ENCODE measurements around the gene SNRNP40.

- TF ChIP-seq GATA2 (IDR thresholded peaks at IDR 0.05; ENCODE audit: low read depth, low read length) (no peak), GATA3 (IDR thresholded peaks at IDR 0.05; ENCODE audit: low read depth, low read length) (no peak)
Observed at GRCh38 chr1:31228986-31229385, 67.6 kb downstream of the SNRNP40 start.

Measured in SH-SY5Y (cell line).